KMS-11 (cell line): Measurements from ENCODE around the gene NOL4L.
A peak's percentile ranks its signal among the peaks of the same experiment; 100 is the strongest.
"Not testable (repeated sequence)": the region's sequence is repeated elsewhere in the genome, so short reads cannot be mapped to it uniquely, and the experiment has no call there.

Experiments used
- H2AFZ ChIP-seq: fragments of 200-600 bp; sonication (generic); 2 replicates; pipeline ENCODE4 v1.6.1; 2016; ENCODE audit warnings: antibody characterized with exemption, mixed run types, low read depth
- H3K27ac ChIP-seq: fragments of 200-600 bp; sonication (generic); 2 replicates; pipeline ENCODE4 v1.6.1; 2016; ENCODE audit warnings: mild to moderate bottlenecking, mixed run types
- H3K27me3 ChIP-seq: fragments of 200-600 bp; sonication (generic); 2 replicates; pipeline ENCODE4 v1.6.1; 2017; ENCODE audit warnings: mild to moderate bottlenecking, low read depth, mixed run types, moderate library complexity; ENCODE audit not compliant: insufficient read depth
- H3K36me3 ChIP-seq: fragments of 200-600 bp; sonication (generic); 2 replicates; pipeline ENCODE4 v1.6.1; 2017; ENCODE audit warnings: mild to moderate bottlenecking, mixed run types; ENCODE audit not compliant: insufficient read depth
- H3K4me1 ChIP-seq: fragments of 200-600 bp; sonication (generic); 2 replicates; pipeline ENCODE4 v1.6.1; 2016; ENCODE audit warnings: mild to moderate bottlenecking, low read depth, mixed run types; ENCODE audit not compliant: poor library complexity, severe bottlenecking
- H3K4me2 ChIP-seq: fragments of 200-600 bp; sonication (generic); 2 replicates; pipeline ENCODE4 v1.7.0; 2016; ENCODE audit warnings: mild to moderate bottlenecking, mixed run types
- H3K4me3 ChIP-seq: fragments of 200-600 bp; sonication (generic); IDR thresholded peaks from 2 replicates; pipeline ENCODE4 v1.6.1; 2017; ENCODE audit warnings: low read depth, low read length, mixed read lengths; ENCODE audit not compliant: insufficient read depth
- H3K79me2 ChIP-seq: fragments of 200-600 bp; sonication (generic); 2 replicates; pipeline ENCODE4 v1.6.1; 2016; ENCODE audit warnings: low read depth, mixed run types; ENCODE audit not compliant: insufficient read depth
- H3K9ac ChIP-seq: fragments of 200-600 bp; sonication (generic); 2 replicates; pipeline ENCODE4 v1.6.1; 2016; ENCODE audit warnings: mild to moderate bottlenecking, mixed run types
- H4K20me1 ChIP-seq: fragments of 200-600 bp; sonication (generic); 2 replicates; pipeline ENCODE4 v1.6.1; 2016; ENCODE audit warnings: mild to moderate bottlenecking, mixed run types; ENCODE audit not compliant: insufficient read depth
- CTCF ChIP-seq: fragments of 200-600 bp; sonication (generic); conservative IDR thresholded peaks from 2 replicates; pipeline ENCODE4 v1.6.1; 2017; ENCODE audit warnings: low read depth, mild to moderate bottlenecking, antibody characterized with exemption, low read length, moderate library complexity, mixed read lengths

Gene NOL4L

GRCh38 chr20:32581839-32582658 lies 3.1 kb downstream of the NOL4L start:
- H3K9ac ChIP-seq: no peak overlapping the region
- no peaks in the 10 kb centered on the region for H4K20me1 ChIP-seq
- H3K27me3 ChIP-seq: peaks cover 17% of the 10 kb centered on the region
- no peak overlapping the region for H3K4me3 ChIP-seq
- no peak overlapping the region for H2AFZ ChIP-seq
- TF ChIP-seq CTCF: no peak
- H3K36me3 ChIP-seq: no peaks in the 10 kb centered on the region
- no peak overlapping the region for H3K27ac ChIP-seq
- peaks cover 24% of the 10 kb centered on the region for H3K4me1 ChIP-seq
- no peaks in the 10 kb centered on the region for H3K79me2 ChIP-seq
- peak overlapping the region; percentile 0; the same call in 1 of the 2 replicates for H3K4me2 ChIP-seq

GRCh38 chr20:32580970-32581838 lies 3.9 kb downstream of the NOL4L start:
- H3K4me1 ChIP-seq: peaks cover 24% of the 10 kb centered on the region
- H2AFZ ChIP-seq: no peak overlapping the region
- H4K20me1 ChIP-seq: no peaks in the 10 kb centered on the region
- no peak overlapping the region for H3K4me3 ChIP-seq
- TF ChIP-seq CTCF: no peak
- H3K27ac ChIP-seq: no peak overlapping the region
- H3K36me3 ChIP-seq: no peaks in the 10 kb centered on the region
- H3K9ac ChIP-seq: no peak overlapping the region
- H3K27me3 ChIP-seq: peaks cover 9% of the 10 kb centered on the region
- H3K4me2 ChIP-seq: 0 out of 2 replicates have a peak overlapping the region, but pooled peaks have one; percentile 0
- H3K79me2 ChIP-seq: no peaks in the 10 kb centered on the region

GRCh38 chr20:32580219-32580969 lies 4.7 kb downstream of the NOL4L start:
- no peak overlapping the region for H3K27ac ChIP-seq
- H3K27me3 ChIP-seq: peaks cover under 1% of the 10 kb centered on the region; the same call in 1 of the 2 replicates
- H3K4me1 ChIP-seq: peaks cover 19% of the 10 kb centered on the region
- H3K9ac ChIP-seq: no peak overlapping the region
- no peaks in the 10 kb centered on the region for H3K36me3 ChIP-seq
- H4K20me1 ChIP-seq: no peaks in the 10 kb centered on the region
- no peak overlapping the region for H2AFZ ChIP-seq
- H3K4me3 ChIP-seq: no peak overlapping the region
- no peak overlapping the region for H3K4me2 ChIP-seq
- no peaks in the 10 kb centered on the region for H3K79me2 ChIP-seq
- no peak for TF ChIP-seq CTCF

GRCh38 chr20:32578840-32579390 lies 6.2 kb downstream of the NOL4L start:
- Histone ChIP-seq H4K20me1 (no peaks in the 10 kb centered on the region), H3K79me2 (no peaks in the 10 kb centered on the region), H3K9ac (no peak overlapping the region), H3K4me1 (peaks cover 29% of the 10 kb centered on the region), H3K27me3 (no peaks in the 10 kb centered on the region), H2AFZ (no peak overlapping the region), H3K4me2 (no peak overlapping the region), H3K36me3 (no peaks in the 10 kb centered on the region), H3K4me3 (no peak overlapping the region), H3K27ac (no peak overlapping the region)
- no peak for TF ChIP-seq CTCF

GRCh38 chr20:32578062-32578461 lies 7.1 kb downstream of the NOL4L start:
- H3K79me2 ChIP-seq: not testable (repeated sequence)

More at GRCh38 chr20:32578062-32578461, 7.1 kb downstream of the NOL4L start:
- H3K27me3 ChIP-seq, H3K27ac ChIP-seq, H3K4me2 ChIP-seq, H4K20me1 ChIP-seq, H2AFZ ChIP-seq, H3K4me3 ChIP-seq, H3K9ac ChIP-seq, H3K36me3 ChIP-seq: not testable (repeated sequence)
- peaks cover 29% of the 10 kb centered on the region for H3K4me1 ChIP-seq
